Stimulated activated CD8-positive, alpha-beta memory T cell treated with anti-CD3 and anti-CD28 coated beads, Interleukin-7, amount 100 ng/mL, for 48 hours (primary cell): Measurements from ENCODE around the gene CACNA1S.

Source experiments
- DNase-seq, 2 donors: peaks; one replicate each; pipeline ENCODE4 v3.0.0-alpha.2; 2020; ENCODE audit warnings: low read depth in 1 of 2; ENCODE audit errors: extremely low read depth in 1 of 2

Gene CACNA1S

GRCh38 chr1:201119206-201120197, 7.3 kb upstream of the CACNA1S start:
- peak; percentile 15 to 37 for DNase-seq

GRCh38 chr1:201116091-201116490, 3.9 kb upstream of the CACNA1S start:
- DNase-seq, result no peak

- no peak for DNase-seq
These were observed 3.2 kb upstream of the CACNA1S start for GRCh38 chr1:201115390-201115937.

- DNase-seq, result peak; percentile 47 to 62
These were observed 2.3 kb upstream of the CACNA1S start for GRCh38 chr1:201114245-201115131.

GRCh38 chr1:201113451-201114244, 1.4 kb upstream of the CACNA1S start:
- no peak for DNase-seq

GRCh38 chr1:201112926-201113325, 700 bp upstream of the CACNA1S start:
- DNase-seq, result no peak

GRCh38 chr1:201111672-201112071, 554 bp downstream of the CACNA1S start:
- DNase-seq, result no peak

GRCh38 chr1:201111156-201111555, 1.1 kb downstream of the CACNA1S start:
- DNase-seq, result no peak

- no peak for DNase-seq
These were observed 1.6 kb downstream of the CACNA1S start for GRCh38 chr1:201110616-201111015.

- no peak for DNase-seq
These were observed 2.1 kb downstream of the CACNA1S start for GRCh38 chr1:201110138-201110537.

- DNase-seq, result no peak
These were observed 2.6 kb downstream of the CACNA1S start for GRCh38 chr1:201109651-201110050.

- DNase-seq, result no peak
These were observed 3.6 kb downstream of the CACNA1S start for GRCh38 chr1:201108614-201109013.

- no peak for DNase-seq
These were observed 6.5 kb downstream of the CACNA1S start for GRCh38 chr1:201105688-201106087.

- no peak for DNase-seq
These were observed 8.1 kb downstream of the CACNA1S start for GRCh38 chr1:201104141-201104540.

GRCh38 chr1:201103666-201104065, 8.6 kb downstream of the CACNA1S start:
- no peak for DNase-seq

- no peak for DNase-seq
These were observed 11.9 kb downstream of the CACNA1S start for GRCh38 chr1:201100169-201100930.

GRCh38 chr1:201098992-201099677, 13.1 kb downstream of the CACNA1S start:
- DNase-seq, result no peak

- DNase-seq, result no peak
These were observed 15.0 kb downstream of the CACNA1S start for GRCh38 chr1:201096977-201097856.
